Renal pelvis (tissue), 4 donors: ENCODE data around the gene KRTAP19-1. TPM values are rescaled to one million over a fixed set of nuclear protein-coding genes. Genes with fewer than 3 reads are reported as not detected.

ENCODE experiments used
- DNase-seq: peaks from one replicate; pipeline ENCODE4 v3.0.0-alpha.2; 2013
- polyA plus RNA-seq, 3 donors: library from polyadenylated mRNA; unstranded; fragments of 120-200 nt; gene quantifications; one replicate each; pipeline ENCODE4 v1.2.1, GENCODE V29; 2013; ENCODE audit not compliant: insufficient read length in 3 of 3

The KRTAP19-1 gene
- polyA plus RNA-seq, 3 donors, result not detected

DNA sequence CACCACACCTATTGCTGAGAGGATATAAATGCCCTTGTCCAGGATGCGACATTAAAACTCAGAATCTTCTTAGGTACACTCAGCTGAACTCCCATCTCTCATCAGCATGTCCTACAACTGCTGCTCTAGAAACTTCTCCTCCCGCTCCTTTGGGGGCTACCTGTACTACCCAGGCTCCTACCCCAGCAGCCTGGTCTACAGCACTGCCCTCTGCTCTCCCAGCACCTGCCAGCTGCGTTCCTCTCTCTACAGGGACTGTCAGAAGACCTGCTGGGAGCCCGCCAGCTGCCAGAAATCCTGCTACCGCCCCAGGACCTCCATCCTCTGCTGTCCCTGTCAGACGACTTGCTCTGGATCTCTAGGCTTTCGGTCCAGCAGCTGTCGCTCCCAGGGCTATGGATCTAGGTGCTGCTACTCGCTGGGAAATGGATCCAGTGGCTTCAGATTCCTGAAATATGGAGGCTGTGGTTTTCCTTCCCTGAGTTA lies 50.0 kb downstream of the KRTAP19-1 start, which contains the start of gene KRTAP13-4:
KRTAP13-4 (plus strand) TSS at position 51 of the 486 bp plus-strand sequence; CDS start at position 107, 56 bp downstream.
- DNase-seq, result no peak

Other genes with a start within 250 kb of the KRTAP19-1 start
- gene KRTAP24-1, start 197.4 kb downstream of the KRTAP19-1 start, polyA plus RNA-seq, result not detected
- not detected for gene KRTAP25-1, start 190.9 kb downstream of the KRTAP19-1 start, polyA plus RNA-seq
- gene KRTAP26-1, start 160.1 kb downstream of the KRTAP19-1 start, polyA plus RNA-seq, result not detected
- gene KRTAP27-1, start 142.7 kb downstream of the KRTAP19-1 start, polyA plus RNA-seq, result not detected
- gene KRTAP23-1, start 131.8 kb downstream of the KRTAP19-1 start, polyA plus RNA-seq, result not detected
- gene KRTAP13-2, start 108.1 kb downstream of the KRTAP19-1 start, polyA plus RNA-seq, result not detected
- gene KRTAP13-1, start 84.3 kb downstream of the KRTAP19-1 start, polyA plus RNA-seq, result not detected
- not detected for gene KRTAP13-3, start 54.4 kb downstream of the KRTAP19-1 start, polyA plus RNA-seq
- gene KRTAP13-4, start 50.1 kb downstream of the KRTAP19-1 start, polyA plus RNA-seq, result not detected
- not detected for gene KRTAP15-1, start 40.1 kb downstream of the KRTAP19-1 start, polyA plus RNA-seq
- not detected for gene KRTAP19-2, start 7.1 kb upstream of the KRTAP19-1 start, polyA plus RNA-seq
- gene KRTAP19-3, start 11.6 kb upstream of the KRTAP19-1 start, polyA plus RNA-seq, result not detected
- not detected for gene KRTAP19-4, start 16.8 kb upstream of the KRTAP19-1 start, polyA plus RNA-seq
- gene KRTAP19-5, start 21.8 kb upstream of the KRTAP19-1 start, polyA plus RNA-seq, result not detected
- gene KRTAP19-6, start 61.5 kb upstream of the KRTAP19-1 start, polyA plus RNA-seq, result not detected
- gene KRTAP19-7, start 80.9 kb upstream of the KRTAP19-1 start, polyA plus RNA-seq, result not detected
- gene KRTAP22-2, start 110.0 kb upstream of the KRTAP19-1 start, polyA plus RNA-seq, result not detected
- not detected for gene KRTAP6-3, start 112.1 kb upstream of the KRTAP19-1 start, polyA plus RNA-seq
- gene KRTAP6-2, start 118.5 kb upstream of the KRTAP19-1 start, polyA plus RNA-seq, result not detected
- not detected for gene KRTAP22-1, start 120.7 kb upstream of the KRTAP19-1 start, polyA plus RNA-seq
- gene KRTAP6-1, start 133.6 kb upstream of the KRTAP19-1 start, polyA plus RNA-seq, result not detected
- gene KRTAP20-1, start 136.1 kb upstream of the KRTAP19-1 start, polyA plus RNA-seq, result not detected
- gene KRTAP20-4, start 140.3 kb upstream of the KRTAP19-1 start, polyA plus RNA-seq, result not detected
- gene KRTAP20-2, start 154.8 kb upstream of the KRTAP19-1 start, polyA plus RNA-seq, result not detected
- not detected for gene KRTAP20-3, start 162.5 kb upstream of the KRTAP19-1 start, polyA plus RNA-seq
- not detected for gene KRTAP21-3, start 238.4 kb upstream of the KRTAP19-1 start, polyA plus RNA-seq